Endodermal cell (in vitro differentiated cells): ENCODE data around the gene GOLGA8A. TPM values are rescaled to one million over a fixed set of nuclear protein-coding genes. Genes with fewer than 3 reads are reported as not detected.

Source experiments
- DNase-seq: peaks from one replicate; pipeline ENCODE4 v3.0.0-alpha.2; 2017
- H3K27ac ChIP-seq: 2 replicates; pipeline ENCODE4 v1.5.1; 2013; ENCODE audit warnings: mild to moderate bottlenecking, low read depth, low read length, moderate library complexity
- H3K27me3 ChIP-seq: 2 replicates; pipeline ENCODE4 v1.6.1; 2013; ENCODE audit warnings: mild to moderate bottlenecking, low read length, moderate library complexity; ENCODE audit not compliant: insufficient read depth, control insufficient read depth, poor library complexity, severe bottlenecking
- H3K36me3 ChIP-seq: 2 replicates; pipeline ENCODE4 v1.7.0; 2013; ENCODE audit warnings: mild to moderate bottlenecking, low read length, moderate library complexity; ENCODE audit not compliant: control insufficient read depth, insufficient read depth
- H3K4me1 ChIP-seq: one replicate; pipeline ENCODE4 v1.7.0; 2013; ENCODE audit warnings: low read length; ENCODE audit not compliant: control insufficient read depth, insufficient read depth
- H3K4me3 ChIP-seq: 2 replicates; pipeline ENCODE4 v1.5.1; 2013; ENCODE audit warnings: mild to moderate bottlenecking, low read length, moderate library complexity
- H3K9ac ChIP-seq: 2 replicates; pipeline ENCODE4 v1.6.1; 2013; ENCODE audit warnings: mild to moderate bottlenecking, low read length, moderate library complexity; ENCODE audit not compliant: poor library complexity, severe bottlenecking; ENCODE audit errors: extremely low read depth
- H3K9me3 ChIP-seq: 2 replicates; pipeline ENCODE4 v1.6.1; 2013; ENCODE audit warnings: mild to moderate bottlenecking, low read length, moderate library complexity; ENCODE audit not compliant: control insufficient read depth
- H3K27ac Mint-ChIP-seq: 2 replicates; pipeline ENCODE4 v1.8.0; 2020; ENCODE audit warnings: mixed read lengths
- H3K27me3 Mint-ChIP-seq: 2 replicates; pipeline ENCODE4 v1.8.0; 2021; ENCODE audit warnings: mild to moderate bottlenecking, mixed read lengths; ENCODE audit not compliant: insufficient read depth
- H3K36me3 Mint-ChIP-seq: 2 replicates; pipeline ENCODE4 v1.8.0; 2020; ENCODE audit warnings: low read depth, mixed read lengths
- H3K4me1 Mint-ChIP-seq: 2 replicates; pipeline ENCODE4 v1.8.0; 2020; ENCODE audit warnings: mixed read lengths
- H3K4me3 Mint-ChIP-seq: 2 replicates; pipeline ENCODE4 v1.8.0; 2020; ENCODE audit warnings: mild to moderate bottlenecking, moderate library complexity, mixed read lengths
- H3K9me3 Mint-ChIP-seq: 2 replicates; pipeline ENCODE4 v1.8.0; 2020; ENCODE audit warnings: mild to moderate bottlenecking, mixed read lengths
- CTCF ChIP-seq: fragments of 200-600 bp; sonication (generic); conservative IDR thresholded peaks from 2 replicates; pipeline ENCODE4 v1.5.0; 2021; ENCODE audit warnings: antibody characterized with exemption, mild to moderate bottlenecking
- WGBS, 2 experiments: methylation state at CpG; one replicate each; pipeline versions ENCODE4 v1.1.5 to v1.1.7; 2013; ENCODE audit warnings: missing lambda C conversion rate in 2 of 2, mixed read lengths in 1 of 2; ENCODE audit not compliant: insufficient coverage in 1 of 2, insufficient read length in 1 of 2; 5-methylcytosine and 5-hydroxymethylcytosine counted together
- total RNA-seq, 2 donors: library from RNA; stranded (reverse); fragmentation: NEBNext Ultra II Directional in 1 of 2; extraction: Animal tissue kit (Norgen Biotek cat#: 25700) in 1 of 2; gene quantifications; 2 replicates in 1 of 2; 3 replicates in 1 of 2; pipeline ENCODE4 v1.2.1, GENCODE V29; 2021

The GOLGA8A gene
- total RNA-seq, 2 donors from 2014 or later = 60.8 to 95.8 TPM

GRCh38 chr15:34470091-34470490 lies 32.5 kb upstream of the GOLGA8A start:
- no peaks in the 10 kb centered on the region for H3K36me3 ChIP-seq
- no peaks in the 10 kb centered on the region for H3K4me1 Mint-ChIP-seq
- no peaks in the 10 kb centered on the region for H3K9me3 ChIP-seq
- 67% methylated on average over 3 of the region's 3 CpGs; no CpG with 5 or more reads in 1 of the 2 experiments for WGBS, 2 experiments
- H3K9me3 Mint-ChIP-seq = no peaks in the 10 kb centered on the region
- no peak overlapping the region for H3K9ac ChIP-seq
- no peak overlapping the region for H3K27ac Mint-ChIP-seq
- H3K27ac ChIP-seq = no peak overlapping the region
- H3K4me1 ChIP-seq = no peaks in the 10 kb centered on the region
- no peak overlapping the region for H3K4me3 ChIP-seq
- TF ChIP-seq CTCF = no peak
- peaks cover 3% of the 10 kb centered on the region for H3K27me3 Mint-ChIP-seq
- no peak for DNase-seq
- no peak overlapping the region for H3K4me3 Mint-ChIP-seq
- no peaks in the 10 kb centered on the region for H3K27me3 ChIP-seq
- no peaks in the 10 kb centered on the region for H3K36me3 Mint-ChIP-seq

- WGBS, 2 experiments = no CpG with 5 or more reads among the region's 1 CpG
- Histone ChIP-seq H3K9me3 (no peaks in the 10 kb centered on the region), H3K4me1 (no peaks in the 10 kb centered on the region), H3K36me3 (no peaks in the 10 kb centered on the region), H3K9ac (no peak overlapping the region), H3K27me3 (no peaks in the 10 kb centered on the region), H3K4me3 (no peak overlapping the region), H3K27ac (no peak overlapping the region)
- DNase-seq = no peak
- Mint-ChIP-seq H3K4me1 (no peaks in the 10 kb centered on the region), H3K4me3 (no peak overlapping the region), H3K27me3 (peaks cover 9% of the 10 kb centered on the region), H3K27ac (no peak overlapping the region), H3K36me3 (no peaks in the 10 kb centered on the region), H3K9me3 (no peaks in the 10 kb centered on the region)
- TF ChIP-seq CTCF = no peak
Measured at GRCh38 chr15:34461730-34462129, 24.1 kb upstream of the GOLGA8A start.

GRCh38 chr15:34460451-34460850 lies 22.8 kb upstream of the GOLGA8A start:
- no peak for DNase-seq
- Histone ChIP-seq H3K27ac (no peak overlapping the region), H3K9me3 (no peaks in the 10 kb centered on the region), H3K36me3 (no peaks in the 10 kb centered on the region), H3K4me3 (no peak overlapping the region), H3K27me3 (no peaks in the 10 kb centered on the region), H3K9ac (no peak overlapping the region), H3K4me1 (no peaks in the 10 kb centered on the region)
- Mint-ChIP-seq H3K36me3 (no peaks in the 10 kb centered on the region), H3K27ac (no peak overlapping the region), H3K9me3 (no peaks in the 10 kb centered on the region), H3K4me1 (no peaks in the 10 kb centered on the region), H3K4me3 (no peak overlapping the region), H3K27me3 (peaks cover 12% of the 10 kb centered on the region)
- no CpG with 5 or more reads among the region's 1 CpG for WGBS, 2 experiments
- no peak for TF ChIP-seq CTCF
